Stomach (tissue), 4 donors: ENCODE data around the gene RGS3.

ENCODE experiments used
- EP300 ChIP-seq: sonication (generic); formaldehyde crosslinking; IDR thresholded peaks from one replicate; pipeline ENCODE4 v1.6.1; 2017; ENCODE audit warnings: antibody characterized with exemption
- POLR2AphosphoS5 ChIP-seq, 3 donors: sonication (generic); formaldehyde crosslinking; IDR thresholded peaks; one replicate each; pipeline ENCODE4 v1.6.1; 2016; ENCODE audit warnings: antibody characterized with exemption in 3 of 3
- TF ChIP-seq, protein P1 (sequence below), 7 experiments: fragments of 450-650 bp in 4 of 7; fragments of 200-600 bp in 3 of 7; sonication (generic) in 3 of 7; IDR thresholded peaks; one replicate each; pipeline ENCODE4 v1.5.1; 2016 to 2019; ENCODE audit warnings: antibody characterized with exemption in 7 of 7, control low read depth in 2 of 7, mild to moderate bottlenecking in 1 of 7

DNA sequence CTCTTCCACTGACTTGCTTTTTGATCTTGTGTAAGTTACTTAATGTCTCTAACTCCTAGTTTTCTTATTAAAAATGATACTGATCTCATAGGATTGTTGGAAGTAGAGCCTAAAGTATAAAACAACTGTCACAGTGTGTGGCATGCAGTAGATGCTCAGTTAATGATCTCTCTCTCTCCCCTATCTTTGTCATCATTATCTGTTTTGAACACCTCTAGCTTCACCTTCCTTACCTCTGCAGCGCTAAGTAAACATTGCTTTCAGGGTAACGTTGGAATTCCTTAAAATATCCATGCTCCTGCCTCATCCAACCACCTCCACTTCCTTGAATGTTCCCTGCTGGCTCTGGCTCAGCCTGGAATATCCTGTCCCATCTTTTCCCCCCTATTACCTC is 110.4 kb downstream of the RGS3 start:
- TF ChIP-seq, protein P1, sequence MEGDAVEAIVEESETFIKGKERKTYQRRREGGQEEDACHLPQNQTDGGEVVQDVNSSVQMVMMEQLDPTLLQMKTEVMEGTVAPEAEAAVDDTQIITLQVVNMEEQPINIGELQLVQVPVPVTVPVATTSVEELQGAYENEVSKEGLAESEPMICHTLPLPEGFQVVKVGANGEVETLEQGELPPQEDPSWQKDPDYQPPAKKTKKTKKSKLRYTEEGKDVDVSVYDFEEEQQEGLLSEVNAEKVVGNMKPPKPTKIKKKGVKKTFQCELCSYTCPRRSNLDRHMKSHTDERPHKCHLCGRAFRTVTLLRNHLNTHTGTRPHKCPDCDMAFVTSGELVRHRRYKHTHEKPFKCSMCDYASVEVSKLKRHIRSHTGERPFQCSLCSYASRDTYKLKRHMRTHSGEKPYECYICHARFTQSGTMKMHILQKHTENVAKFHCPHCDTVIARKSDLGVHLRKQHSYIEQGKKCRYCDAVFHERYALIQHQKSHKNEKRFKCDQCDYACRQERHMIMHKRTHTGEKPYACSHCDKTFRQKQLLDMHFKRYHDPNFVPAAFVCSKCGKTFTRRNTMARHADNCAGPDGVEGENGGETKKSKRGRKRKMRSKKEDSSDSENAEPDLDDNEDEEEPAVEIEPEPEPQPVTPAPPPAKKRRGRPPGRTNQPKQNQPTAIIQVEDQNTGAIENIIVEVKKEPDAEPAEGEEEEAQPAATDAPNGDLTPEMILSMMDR (IDR thresholded peaks at IDR 0.05), result no peak
- TF ChIP-seq EP300 (no peak), POLR2AphosphoS5 (IDR thresholded peaks at IDR 0.05) (no peak)
